Measurements from ENCODE around the gene ZNF76.
"Not testable (repeated sequence)": the region's sequence is repeated elsewhere in the genome, so short reads cannot be mapped to it uniquely, and the experiment has no call there.

Gene ZNF76

DNA sequence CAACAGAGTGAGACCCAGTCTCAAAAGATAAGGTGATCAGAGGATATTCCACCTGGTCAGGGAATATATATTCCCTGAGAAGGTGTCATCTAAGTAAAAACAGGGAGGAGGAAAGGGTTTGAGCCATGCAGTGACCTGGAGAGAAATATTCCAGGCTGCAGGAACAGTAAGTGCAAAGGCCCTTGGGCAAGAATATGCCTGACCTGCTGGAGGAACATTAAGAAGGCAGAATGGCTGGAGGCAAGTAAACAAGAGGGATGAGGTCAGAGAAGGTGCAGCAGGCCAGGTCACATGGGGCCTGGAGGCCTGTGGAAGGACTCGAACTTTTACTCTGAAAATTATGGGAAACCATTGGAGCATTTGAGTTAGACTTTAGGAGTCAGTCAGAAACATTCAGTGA lies 44.8 kb downstream of the ZNF76 start:
- no peak for DNase-seq

DNA sequence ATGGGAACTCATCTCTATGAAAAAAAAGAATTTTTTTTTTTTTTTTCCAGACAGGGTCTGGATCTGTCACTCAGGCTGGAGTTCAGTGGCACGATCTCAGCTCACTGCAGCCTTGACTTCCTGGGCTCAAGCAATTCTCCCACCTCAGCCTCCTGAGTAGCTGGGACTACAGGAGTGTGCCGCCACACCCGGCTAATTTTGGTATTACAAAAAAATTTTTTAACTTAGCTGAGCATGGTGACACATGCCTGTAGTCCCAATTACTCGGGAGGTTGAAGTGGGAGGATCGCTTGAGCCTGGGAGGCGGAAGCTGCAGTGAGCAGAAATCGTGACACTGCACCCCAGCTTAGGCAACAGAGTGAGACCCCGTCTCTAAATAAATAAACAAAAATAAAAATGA lies 45.6 kb downstream of the ZNF76 start:
- no peak for DNase-seq

DNA sequence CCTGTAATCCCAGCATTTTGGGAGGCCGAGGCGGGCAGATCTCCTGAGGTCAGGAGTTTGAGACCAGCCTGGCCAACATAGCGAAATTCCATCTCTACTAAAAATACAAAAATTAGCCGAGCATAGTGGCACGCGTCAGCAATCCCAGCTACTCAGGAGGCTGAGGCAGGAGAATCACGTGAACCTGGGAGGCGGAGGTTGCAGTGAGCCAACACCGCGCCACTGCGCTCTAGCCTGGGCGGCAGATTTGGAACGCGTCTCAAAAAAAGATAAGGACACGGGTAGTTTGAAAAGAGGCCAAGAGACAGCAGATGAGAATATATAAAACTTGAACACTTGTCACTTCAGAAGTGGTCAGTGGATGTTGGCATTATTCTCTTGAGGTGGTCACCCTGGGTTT lies 47.6 kb downstream of the ZNF76 start:
- DNase-seq: not testable (repeated sequence)

DNA sequence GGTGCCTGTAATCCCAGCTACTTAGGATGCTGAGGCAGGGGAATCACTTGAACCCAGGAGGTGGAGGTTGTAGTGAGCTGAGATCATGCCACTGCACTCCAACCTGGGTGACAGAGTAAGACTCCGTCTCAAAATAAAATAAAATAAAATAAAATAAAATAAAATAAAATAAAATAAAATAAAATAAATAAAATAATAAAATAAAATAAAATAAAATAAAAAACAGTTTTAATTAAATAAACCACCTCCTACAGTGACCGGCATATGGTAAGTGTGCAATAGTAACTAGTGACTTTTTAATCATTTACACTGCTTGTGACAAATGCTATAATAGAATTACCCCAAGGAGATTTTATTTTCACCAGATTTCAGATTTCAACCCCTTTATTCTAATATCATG lies 49.0 kb downstream of the ZNF76 start:
- DNase-seq: not testable (repeated sequence)

DNA sequence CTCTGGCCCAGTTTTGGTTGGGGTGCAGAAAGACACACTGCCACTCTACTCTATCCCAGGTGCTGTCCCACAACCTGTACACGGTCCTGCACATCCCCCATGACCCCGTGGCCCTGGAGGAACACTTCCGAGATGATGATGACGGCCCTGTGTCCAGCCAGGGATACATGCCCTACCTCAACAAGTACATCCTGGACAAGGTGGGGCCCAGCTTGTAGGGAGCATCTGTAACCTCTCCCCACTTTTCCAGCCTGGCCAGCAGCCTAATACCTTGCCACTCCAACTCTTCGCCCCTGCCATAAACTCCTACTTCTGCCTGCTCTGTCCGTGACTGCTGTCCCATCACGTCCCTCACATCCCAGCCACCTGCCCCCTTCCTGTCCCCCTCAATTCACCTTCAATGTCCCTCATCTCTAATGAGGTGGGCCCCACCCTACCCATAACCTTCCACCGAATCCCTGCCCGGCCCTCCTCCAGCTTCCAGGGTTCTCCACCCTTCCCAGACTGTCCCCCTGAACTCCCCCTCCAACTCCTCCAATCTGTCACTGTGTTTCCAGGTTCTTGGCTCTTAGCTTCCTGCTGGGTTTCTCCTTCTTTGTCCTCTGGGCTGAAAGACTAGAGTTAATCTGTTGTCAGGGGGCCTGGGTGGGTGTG lies 50.2 kb downstream of the ZNF76 start:
- DNase-seq: no peak

DNA sequence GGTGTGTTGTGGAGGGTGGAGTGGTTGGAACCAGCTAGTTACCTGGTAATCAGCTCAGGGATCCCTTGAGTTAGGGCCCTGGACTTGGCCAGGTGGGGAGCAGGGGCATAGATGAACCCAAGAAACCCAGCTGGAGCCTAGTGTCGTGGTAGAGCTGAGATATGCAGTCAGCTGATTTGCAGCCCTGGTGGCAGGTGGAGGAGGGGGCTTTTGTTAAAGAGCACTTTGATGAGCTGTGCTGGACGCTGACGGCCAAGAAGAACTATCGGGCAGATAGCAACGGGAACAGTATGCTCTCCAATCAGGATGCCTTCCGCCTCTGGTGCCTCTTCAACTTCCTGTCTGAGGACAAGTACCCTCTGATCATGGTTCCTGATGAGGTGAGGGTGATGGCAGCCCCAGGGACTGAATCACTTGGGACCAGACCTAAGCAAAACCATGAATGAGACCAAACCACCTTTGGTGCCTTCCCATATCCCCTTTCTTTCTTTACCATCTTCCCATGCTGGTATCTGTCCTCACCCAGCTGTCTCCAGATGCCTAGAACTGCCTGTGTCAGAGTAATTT lies 50.8 kb downstream of the ZNF76 start:
- DNase-seq: no peak

DNA sequence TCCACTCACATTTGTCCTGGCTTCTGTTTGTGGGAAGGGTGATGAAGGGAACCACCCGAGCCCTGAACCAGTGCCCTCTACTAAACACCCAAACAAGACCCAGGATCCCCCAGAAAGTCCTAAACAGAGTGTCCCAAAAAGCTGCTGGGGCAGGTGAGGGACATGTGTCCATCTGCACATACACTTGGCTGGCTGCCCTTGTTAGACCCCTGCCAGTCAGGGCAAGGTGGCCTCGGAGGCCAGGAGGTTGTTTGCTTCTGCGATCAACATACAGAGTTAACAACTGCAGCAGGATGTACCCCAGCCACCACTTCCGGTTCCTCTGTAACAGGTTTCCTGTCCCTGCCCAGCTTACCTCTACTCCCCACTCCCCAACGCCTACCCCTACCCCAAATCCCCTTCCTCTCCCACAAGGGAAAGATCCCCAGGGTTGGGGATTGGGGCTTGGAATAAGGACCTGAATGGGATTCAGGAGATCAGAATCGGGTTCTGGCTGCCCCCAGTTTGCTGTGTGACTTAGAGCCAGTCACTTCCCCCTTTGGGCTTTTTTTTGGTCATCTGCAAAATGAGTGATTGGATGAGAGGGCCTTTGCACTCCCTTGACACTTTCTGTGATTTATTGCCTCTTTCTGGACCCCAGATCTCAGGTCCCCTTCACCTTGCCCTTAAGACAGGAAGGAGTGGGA lies 52.0 kb downstream of the ZNF76 start:
- DNase-seq: no peak

DNA sequence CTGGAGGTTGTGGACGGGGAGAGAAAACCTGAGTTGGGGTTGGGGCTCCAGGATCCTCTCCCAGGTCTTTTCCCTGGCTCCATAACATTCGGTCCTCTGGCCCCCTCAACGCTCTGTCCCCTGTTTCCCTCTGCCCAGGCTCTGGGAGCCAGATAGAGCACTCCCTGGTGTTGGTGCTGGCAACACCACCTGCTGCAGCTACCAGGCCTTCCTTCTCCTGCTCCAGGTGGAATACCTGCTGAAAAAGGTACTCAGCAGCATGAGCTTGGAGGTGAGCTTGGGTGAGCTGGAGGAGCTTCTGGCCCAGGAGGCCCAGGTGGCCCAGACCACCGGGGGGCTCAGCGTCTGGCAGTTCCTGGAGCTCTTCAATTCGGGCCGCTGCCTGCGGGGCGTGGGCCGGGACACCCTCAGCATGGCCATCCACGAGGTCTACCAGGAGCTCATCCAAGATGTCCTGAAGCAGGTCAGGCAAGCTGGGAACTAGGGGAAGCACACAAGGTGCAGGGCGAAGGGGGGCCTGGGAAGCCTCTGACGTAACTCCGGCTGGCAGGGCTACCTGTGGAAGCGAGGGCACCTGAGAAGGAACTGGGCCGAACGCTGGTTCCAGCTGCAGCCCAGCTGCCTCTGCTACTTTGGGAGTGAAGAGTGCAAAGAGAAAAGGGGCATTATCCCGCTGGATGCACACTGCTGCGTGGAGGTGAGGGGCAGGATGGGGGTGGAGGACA lies 52.7 kb downstream of the ZNF76 start:
- no peak for DNase-seq

DNA sequence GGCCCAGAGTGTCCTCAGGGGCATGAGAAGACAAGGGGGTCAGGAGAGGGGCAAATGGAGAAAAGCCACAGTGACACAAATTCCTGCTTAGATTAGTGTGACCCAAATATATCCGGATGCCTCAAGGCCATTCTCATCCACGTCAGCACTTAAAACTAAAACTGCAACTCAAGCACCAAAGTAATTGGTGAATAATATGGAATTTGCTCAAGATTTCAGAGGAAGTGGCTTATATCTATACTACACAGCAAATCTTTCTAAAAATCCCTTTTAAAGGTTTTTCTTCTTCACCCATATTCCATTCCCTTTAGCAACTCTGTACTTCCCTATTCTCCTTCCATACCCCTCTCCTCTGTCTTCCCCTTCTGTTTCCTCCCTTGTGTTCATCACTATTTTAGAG lies 53.3 kb downstream of the ZNF76 start:
- no peak for DNase-seq

DNA sequence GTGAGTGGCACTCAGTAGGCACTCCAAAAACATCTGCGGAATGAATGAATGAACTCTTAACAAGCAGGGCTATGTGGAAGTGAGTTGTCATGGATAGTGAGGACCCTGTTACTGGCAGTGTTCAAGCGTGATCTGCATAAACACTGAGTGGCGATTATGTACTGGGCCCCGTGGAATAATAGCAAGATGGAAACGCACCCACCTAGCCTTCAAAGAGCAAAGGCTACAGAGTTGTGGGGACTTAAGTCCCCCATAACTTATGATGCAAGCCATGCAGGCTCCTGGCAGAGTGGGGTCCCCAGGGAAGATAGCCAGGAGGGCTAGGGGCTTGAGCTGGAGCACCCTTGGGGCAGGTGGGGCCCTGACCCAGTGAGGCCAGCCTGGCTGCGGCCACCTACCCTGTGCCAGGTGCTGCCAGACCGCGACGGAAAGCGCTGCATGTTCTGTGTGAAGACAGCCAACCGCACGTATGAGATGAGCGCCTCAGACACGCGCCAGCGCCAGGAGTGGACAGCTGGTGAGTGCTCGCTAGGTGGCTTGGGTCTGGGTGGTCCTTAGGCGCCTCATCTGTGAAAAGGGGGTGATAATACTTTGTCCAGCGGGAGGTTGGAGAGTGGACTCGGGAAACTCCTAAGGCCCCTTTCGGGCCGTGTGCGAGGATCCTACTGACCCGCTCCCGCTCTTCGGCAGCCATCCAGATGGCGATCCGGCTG lies 58.1 kb downstream of the ZNF76 start:
- no peak for DNase-seq

DNA sequence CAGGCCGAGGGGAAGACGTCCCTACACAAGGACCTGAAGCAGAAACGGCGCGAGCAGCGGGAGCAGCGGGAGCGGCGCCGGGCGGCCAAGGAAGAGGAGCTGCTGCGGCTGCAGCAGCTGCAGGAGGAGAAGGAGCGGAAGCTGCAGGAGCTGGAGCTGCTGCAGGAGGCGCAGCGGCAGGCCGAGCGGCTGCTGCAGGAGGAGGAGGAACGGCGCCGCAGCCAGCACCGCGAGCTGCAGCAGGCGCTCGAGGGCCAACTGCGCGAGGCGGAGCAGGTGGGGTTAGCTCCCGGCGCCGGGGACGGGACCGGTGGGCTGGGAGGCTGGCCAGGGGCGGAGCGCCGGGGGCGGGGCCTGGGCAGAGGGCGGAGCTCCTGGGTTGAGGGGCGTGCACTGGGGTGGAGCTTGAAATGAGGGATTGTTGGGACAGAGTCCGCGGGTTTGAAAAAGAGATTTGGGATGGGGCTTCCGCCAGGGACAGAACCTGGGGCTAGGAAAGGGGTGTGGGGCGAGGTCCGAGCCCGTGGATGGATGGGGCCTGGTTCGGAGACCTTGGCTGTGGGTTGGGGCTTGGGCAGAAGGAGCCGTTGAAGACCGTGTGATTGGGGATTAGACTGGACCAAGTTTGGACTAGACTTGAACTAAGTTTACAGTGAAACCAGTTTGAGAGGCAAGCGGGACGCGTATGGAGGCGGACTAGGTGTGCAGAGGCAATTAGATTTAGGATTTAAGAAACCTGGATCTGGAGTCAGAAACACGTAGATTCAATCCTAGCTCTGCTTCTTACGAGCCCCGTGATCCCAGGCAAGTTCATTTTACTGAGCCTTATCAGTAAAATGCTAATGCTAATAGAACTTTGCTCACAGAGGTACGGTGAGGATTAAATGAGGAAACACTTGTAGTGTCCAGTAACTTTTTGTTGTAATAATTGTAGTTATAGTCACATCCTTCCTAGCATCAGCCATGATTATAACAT lies 58.9 kb downstream of the ZNF76 start:
- DNase-seq: peak; percentile 88

DNA sequence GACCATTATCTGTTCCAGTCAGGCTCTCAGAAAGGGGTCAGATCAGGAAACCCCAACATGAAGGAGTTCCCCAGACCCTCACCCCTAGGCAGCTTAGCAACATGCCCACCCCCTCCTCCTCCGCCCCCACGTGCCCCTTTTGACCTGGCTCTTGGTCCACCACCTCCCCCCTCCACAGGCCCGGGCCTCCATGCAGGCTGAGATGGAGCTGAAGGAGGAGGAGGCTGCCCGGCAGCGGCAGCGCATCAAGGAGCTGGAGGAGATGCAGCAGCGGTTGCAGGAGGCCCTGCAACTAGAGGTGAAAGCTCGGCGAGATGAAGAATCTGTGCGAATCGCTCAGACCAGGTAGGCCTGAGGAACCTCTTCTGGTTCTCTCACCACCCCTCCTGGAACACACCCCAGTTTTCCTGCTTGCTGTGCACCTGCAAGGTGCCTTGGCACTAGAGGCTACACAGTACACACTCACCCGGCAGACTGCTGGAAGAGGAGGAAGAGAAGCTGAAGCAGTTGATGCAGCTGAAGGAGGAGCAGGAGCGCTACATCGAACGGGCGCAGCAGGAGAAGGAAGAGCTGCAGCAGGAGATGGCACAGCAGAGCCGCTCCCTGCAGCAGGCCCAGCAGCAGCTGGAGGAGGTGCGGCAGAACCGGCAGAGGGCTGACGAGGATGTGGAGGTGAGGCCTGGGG lies 60.0 kb downstream of the ZNF76 start:
- DNase-seq: no peak

DNA sequence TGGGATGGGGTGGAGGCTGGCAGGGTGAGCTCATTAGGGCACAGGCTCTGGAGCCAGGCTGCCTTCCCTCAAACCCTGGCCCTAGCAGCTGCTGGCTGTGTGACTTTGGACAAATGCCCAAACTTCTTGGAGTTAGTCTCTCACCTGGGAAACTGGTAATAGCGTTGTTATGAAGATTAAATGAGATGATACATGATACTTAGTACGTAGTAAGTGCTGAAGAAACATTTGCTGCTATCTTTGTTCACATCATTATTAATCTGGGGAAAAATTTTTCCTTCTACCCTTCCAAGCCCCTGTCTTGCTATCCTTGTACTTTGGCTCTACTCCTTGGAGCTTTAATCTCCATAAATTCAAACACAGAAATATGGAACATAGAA lies 60.5 kb downstream of the ZNF76 start:
- DNase-seq: no peak

DNA sequence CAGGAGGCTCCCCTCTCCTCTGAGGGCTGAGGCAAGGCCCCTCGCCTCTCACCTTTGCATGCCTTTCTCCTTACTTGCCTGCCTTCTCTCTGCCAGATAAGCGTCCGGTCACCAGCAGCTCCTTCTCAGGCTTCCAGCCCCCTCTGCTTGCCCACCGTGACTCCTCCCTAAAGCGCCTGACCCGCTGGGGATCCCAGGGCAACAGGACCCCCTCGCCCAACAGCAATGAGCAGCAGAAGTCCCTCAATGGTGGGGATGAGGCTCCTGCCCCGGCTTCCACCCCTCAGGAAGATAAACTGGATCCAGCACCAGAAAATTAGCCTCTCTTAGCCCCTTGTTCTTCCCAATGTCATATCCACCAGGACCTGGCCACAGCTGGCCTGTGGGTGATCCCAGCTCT lies 61.6 kb downstream of the ZNF76 start:
- DNase-seq: no peak

DNA sequence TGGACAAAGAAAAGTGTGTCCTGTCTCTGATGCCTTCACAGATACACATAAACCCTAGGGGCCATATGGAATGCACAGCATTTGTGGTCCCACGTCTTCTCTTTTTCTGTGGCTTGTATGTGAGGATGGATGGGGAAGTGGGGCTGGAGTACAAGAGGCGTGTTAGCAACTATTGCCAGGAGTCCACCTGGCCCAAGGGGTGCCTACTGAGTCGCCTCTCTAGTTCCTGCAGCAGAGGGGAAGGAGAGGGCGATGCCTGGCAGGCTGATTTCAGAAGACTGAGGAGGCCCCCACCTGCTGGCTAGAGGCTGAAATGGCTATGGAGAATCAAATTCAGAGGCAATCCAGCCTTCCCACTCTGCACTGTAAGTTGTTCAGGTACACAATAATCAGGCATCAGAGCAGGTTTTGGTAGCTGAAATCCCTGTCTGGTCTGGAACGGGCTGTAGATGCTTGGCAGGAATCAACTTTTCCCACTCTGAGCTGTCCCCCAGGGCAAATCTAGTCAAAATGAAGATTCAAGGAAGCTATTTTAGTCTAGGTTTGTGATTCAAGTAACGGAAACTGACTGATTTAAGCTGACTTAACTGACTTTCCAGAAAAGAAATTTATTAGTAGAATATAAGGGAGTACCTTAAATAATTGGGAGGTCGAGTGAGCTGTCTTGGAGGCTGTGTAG lies 68.0 kb downstream of the ZNF76 start:
- peak; percentile 43 for DNase-seq

DNA sequence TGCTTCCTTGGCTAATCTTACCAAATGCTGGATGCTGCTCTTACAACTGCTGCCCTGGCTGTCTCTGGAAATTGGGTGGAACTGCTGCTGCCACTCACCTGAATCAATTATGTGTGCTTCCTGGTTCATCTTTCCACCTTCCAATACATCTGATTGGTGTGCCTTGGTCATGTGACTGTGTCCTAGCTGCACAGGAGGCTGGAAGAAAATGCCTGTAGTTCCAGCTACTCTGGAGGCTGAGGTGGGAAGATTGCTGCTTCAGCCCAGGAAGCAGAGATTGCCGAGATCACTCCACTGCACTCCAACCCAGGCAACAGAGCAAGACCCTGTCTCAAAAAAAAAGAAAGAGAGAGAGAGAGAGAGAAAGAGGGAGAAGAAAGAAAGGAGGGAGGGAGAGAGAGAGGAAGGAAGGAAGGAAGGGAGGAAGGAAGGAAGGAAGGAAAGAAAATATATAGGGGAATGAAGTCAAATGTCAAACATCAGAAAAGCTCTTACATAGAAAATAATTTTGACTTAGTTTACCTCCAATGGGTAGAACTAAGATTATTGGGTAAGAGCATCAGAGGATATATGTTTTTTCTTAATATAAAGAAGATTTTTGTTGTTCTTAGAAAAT lies 68.7 kb downstream of the ZNF76 start:
- no peak for DNase-seq

DNA sequence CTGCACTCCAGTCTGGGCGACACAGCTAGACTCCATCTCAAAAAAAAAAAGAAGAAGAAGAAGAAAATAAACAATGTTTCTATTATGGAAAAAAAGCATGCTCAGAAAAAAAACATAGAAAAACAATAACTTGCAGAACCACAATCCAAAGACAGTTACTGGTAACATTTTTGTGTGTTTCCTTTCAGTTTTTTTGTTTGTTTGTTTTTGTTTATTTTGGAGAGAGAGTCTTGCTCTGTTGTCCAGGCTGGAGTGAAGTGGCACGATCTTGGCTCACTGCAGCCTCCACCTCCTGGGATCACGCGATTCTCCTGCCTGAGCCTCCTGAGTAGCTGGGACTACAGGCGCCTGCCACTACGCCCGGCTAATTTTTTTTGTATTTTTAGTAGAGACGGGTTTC lies 69.4 kb downstream of the ZNF76 start:
- DNase-seq: not testable (repeated sequence)

DNA sequence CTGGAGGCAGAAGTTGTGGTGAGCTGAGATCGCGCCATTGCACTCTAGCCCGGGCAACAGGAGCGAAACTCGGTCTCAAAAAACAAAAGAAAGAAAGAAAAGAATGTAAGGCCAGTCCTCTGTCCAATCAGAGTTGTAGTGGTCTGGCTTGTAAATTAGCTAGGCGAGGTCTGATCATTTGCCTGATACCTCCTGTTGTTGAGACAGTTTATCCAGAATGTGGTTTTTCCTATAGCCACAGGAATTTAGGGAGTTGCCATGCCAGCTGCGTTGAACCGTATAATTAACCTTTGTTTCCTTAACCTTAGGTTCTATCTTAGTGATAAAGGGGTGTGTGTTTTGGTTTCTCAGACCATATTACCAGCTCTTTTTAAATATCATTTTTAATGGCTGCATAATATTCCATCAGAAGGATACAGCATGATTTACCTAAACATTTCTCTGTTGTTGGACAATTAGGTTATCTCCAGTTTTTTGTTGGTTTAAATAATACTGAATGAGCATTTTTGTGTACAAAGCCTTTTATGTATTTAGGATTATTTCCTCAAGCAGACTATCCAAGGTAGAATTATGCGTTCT lies 71.1 kb downstream of the ZNF76 start:
- DNase-seq: no peak

DNA sequence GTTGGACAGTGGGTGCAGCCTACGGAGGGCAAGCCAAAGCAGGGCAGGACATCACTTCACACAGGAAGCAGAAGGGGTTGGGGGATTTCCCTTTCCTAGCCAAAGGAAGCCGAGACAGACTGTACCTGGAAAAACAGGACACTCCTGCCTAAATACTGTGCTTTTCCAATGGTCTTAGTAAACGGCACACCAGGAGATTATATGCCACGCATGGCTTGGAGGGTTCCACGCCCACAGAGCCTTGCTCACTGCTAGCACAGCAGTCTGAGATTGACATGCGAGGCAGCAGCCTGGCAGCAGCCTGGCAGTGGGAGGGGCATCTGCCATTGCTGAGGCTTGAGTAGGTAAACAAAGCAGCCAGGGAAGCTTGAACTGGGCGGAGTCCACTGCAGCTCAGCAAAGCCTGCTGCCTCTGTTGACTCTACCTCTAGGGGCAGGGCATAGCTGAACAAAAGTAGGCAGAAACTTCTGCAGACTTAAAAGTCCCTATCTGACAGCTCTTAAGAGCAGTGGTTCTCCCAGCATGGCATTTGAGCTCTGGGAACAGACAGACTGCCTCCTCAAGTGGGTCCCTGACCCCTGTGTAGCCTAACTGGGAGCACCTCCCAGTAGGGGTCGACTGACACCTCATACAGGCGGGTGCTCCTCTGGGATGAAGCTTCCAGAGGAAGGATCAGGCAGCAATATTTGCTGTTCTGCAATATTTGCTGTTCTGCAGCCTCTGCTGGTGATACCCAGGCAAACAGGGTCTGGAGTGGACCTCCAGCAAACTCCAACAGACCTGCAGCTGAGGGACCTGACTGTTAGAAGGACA lies 72.7 kb downstream of the ZNF76 start:
- DNase-seq: peak; percentile 64
